ENCODE results near the gene PLXND1.
"Not testable (repeated sequence)": the region's sequence is repeated elsewhere in the genome, so short reads cannot be mapped to it uniquely, and the experiment has no call there.

PLXND1 gene

GRCh38 chr3:129517516-129517915 is 89.0 kb downstream of the PLXND1 start:
- DNase-seq (ENCODE audit: low read depth) = no peak
- no peak overlapping the region for H3K4me3 ChIP-seq (ENCODE audit: low read depth, low read length)
- TF ChIP-seq MYC (IDR thresholded peaks at IDR 0.05; ENCODE audit: low read depth, low read length) = no peak
- TF ChIP-seq, protein P1, sequence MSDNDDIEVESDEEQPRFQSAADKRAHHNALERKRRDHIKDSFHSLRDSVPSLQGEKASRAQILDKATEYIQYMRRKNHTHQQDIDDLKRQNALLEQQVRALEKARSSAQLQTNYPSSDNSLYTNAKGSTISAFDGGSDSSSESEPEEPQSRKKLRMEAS (IDR thresholded peaks at IDR 0.05; ENCODE audit: low read depth, low read length) = no peak
- TF ChIP-seq, protein P2, sequence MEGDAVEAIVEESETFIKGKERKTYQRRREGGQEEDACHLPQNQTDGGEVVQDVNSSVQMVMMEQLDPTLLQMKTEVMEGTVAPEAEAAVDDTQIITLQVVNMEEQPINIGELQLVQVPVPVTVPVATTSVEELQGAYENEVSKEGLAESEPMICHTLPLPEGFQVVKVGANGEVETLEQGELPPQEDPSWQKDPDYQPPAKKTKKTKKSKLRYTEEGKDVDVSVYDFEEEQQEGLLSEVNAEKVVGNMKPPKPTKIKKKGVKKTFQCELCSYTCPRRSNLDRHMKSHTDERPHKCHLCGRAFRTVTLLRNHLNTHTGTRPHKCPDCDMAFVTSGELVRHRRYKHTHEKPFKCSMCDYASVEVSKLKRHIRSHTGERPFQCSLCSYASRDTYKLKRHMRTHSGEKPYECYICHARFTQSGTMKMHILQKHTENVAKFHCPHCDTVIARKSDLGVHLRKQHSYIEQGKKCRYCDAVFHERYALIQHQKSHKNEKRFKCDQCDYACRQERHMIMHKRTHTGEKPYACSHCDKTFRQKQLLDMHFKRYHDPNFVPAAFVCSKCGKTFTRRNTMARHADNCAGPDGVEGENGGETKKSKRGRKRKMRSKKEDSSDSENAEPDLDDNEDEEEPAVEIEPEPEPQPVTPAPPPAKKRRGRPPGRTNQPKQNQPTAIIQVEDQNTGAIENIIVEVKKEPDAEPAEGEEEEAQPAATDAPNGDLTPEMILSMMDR (IDR thresholded peaks at IDR 0.05; ENCODE audit: low read depth, low read length) = no peak
- TF ChIP-seq POLR2A (IDR thresholded peaks at IDR 0.05; ENCODE audit: extremely low read depth, insufficient read length) = no peak

- not testable (repeated sequence) for DNase-seq (ENCODE audit: low read depth); H3K4me3 ChIP-seq (ENCODE audit: low read depth, low read length)
Measured at GRCh38 chr3:129515821-129516432, 90.5 kb downstream of the PLXND1 start.

GRCh38 chr3:129515108-129515820 is 91.2 kb downstream of the PLXND1 start:
- not testable (repeated sequence) for DNase-seq (ENCODE audit: low read depth); H3K4me3 ChIP-seq (ENCODE audit: low read depth, low read length)

GRCh38 chr3:129514563-129514962 is 91.9 kb downstream of the PLXND1 start:
- no peak for DNase-seq (ENCODE audit: low read depth)
- no peak overlapping the region for H3K4me3 ChIP-seq (ENCODE audit: low read depth, low read length)
- TF ChIP-seq, protein P1 (IDR thresholded peaks at IDR 0.05; ENCODE audit: low read depth, low read length) = no peak
- TF ChIP-seq, protein P2 (IDR thresholded peaks at IDR 0.05; ENCODE audit: low read depth, low read length) = no peak
- TF ChIP-seq MYC (IDR thresholded peaks at IDR 0.05; ENCODE audit: low read depth, low read length) (no peak), POLR2A (IDR thresholded peaks at IDR 0.05; ENCODE audit: extremely low read depth, insufficient read length) (no peak)

- no peak for DNase-seq (ENCODE audit: low read depth)
- TF ChIP-seq, protein P2 (IDR thresholded peaks at IDR 0.05; ENCODE audit: low read depth, low read length) = no peak
- TF ChIP-seq POLR2A (IDR thresholded peaks at IDR 0.05; ENCODE audit: extremely low read depth, insufficient read length) (no peak), MYC (IDR thresholded peaks at IDR 0.05; ENCODE audit: low read depth, low read length) (no peak)
- TF ChIP-seq, protein P1 (IDR thresholded peaks at IDR 0.05; ENCODE audit: low read depth, low read length) = no peak
- H3K4me3 ChIP-seq (ENCODE audit: low read depth, low read length) = no peak overlapping the region
Measured at GRCh38 chr3:129514110-129514509, 92.4 kb downstream of the PLXND1 start.

- TF ChIP-seq, protein P1 (IDR thresholded peaks at IDR 0.05; ENCODE audit: low read depth, low read length) = no peak
- TF ChIP-seq POLR2A (IDR thresholded peaks at IDR 0.05; ENCODE audit: extremely low read depth, insufficient read length) = no peak
- TF ChIP-seq MYC (IDR thresholded peaks at IDR 0.05; ENCODE audit: low read depth, low read length) = no peak
- TF ChIP-seq, protein P2 (IDR thresholded peaks at IDR 0.05; ENCODE audit: low read depth, low read length) = no peak
- no peak overlapping the region for H3K4me3 ChIP-seq (ENCODE audit: low read depth, low read length)
- no peak for DNase-seq (ENCODE audit: low read depth)
Measured at GRCh38 chr3:129513705-129514104, 92.8 kb downstream of the PLXND1 start.

DNA sequence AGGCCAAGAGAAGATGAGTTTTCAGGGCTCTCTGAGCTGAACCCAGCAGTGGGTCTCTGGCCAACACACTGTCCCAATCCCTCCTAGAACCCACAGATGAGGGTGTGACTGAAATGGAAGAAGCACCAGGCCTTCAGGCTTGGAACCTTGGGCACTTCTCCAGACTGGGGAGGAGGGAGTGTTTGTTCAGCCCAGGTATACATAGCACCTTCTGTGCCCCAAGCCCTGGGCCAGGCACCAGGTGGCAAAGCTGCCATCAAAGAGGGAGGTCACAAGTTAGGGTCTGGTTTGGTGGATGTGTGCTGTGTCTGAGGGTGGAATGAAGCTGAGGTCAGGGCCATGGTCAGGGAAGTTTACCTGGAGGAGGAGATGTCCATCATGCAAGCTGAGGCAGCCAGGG is 93.9 kb downstream of the PLXND1 start:
- TF ChIP-seq MYC (IDR thresholded peaks at IDR 0.05; ENCODE audit: low read depth, low read length) (no peak), POLR2A (IDR thresholded peaks at IDR 0.05; ENCODE audit: extremely low read depth, insufficient read length) (no peak)
- TF ChIP-seq, protein P2 (IDR thresholded peaks at IDR 0.05; ENCODE audit: low read depth, low read length) = no peak
- TF ChIP-seq, protein P1 (IDR thresholded peaks at IDR 0.05; ENCODE audit: low read depth, low read length) = no peak
- no peak overlapping the region for H3K4me3 ChIP-seq (ENCODE audit: low read depth, low read length)
- no peak for DNase-seq (ENCODE audit: low read depth)

All from NB4 (cell line).